ENCODE measurements around the gene KCND2.
A peak's percentile ranks its signal among the peaks of the same experiment; 100 is the strongest.

The KCND2 gene

DNA sequence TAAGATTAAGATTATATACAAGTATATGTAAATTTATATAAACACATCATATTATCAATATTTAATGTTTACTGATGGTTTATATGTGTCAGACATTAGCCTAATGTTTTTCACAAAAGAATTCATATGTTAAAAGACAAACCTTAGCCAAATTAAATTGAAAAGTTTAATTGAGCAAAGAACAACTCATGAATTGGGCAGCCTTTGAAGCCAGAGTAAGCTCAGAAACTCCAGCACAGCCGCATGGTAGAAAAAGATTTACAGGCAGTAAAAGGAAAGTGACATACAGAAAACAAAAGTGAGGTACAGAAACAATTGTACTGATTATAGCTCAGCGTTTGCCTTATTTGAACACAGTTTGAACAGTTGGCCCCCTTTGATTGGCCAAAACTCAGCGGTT is 460.9 kb downstream of the KCND2 start:
- Histone ChIP-seq H3K27ac (ENCODE audit: low read length) (no peak overlapping the region), H3K9me3 (ENCODE audit: insufficient read depth, low read depth, low read length) (no peaks in the 10 kb centered on the region)

GRCh38 chr7:120735791-120736190 is 462.8 kb downstream of the KCND2 start:
- Histone ChIP-seq H3K4me3 (ENCODE audit: low read length) (no peak overlapping the region), H3K27ac (ENCODE audit: low read length) (no peak overlapping the region), H3K36me3 (ENCODE audit: insufficient read depth, low read depth, low read length) (no peaks in the 10 kb centered on the region), H3K4me1 (ENCODE audit: insufficient read depth, low read length) (peaks cover 13% of the 10 kb centered on the region; the same call in 1 of the 2 replicates), H3K27me3 (ENCODE audit: insufficient read depth, low read length) (no peaks in the 10 kb centered on the region), H3K9ac (ENCODE audit: low read depth, low read length) (no peak overlapping the region), H3K9me3 (ENCODE audit: insufficient read depth, low read depth, low read length) (no peaks in the 10 kb centered on the region)

More for the DNA sequence above, 460.9 kb downstream of the KCND2 start:
- no peaks in the 10 kb centered on the region for H3K27me3 ChIP-seq (ENCODE audit: insufficient read depth, low read length)
- no peak overlapping the region for H3K9ac ChIP-seq (ENCODE audit: low read depth, low read length)
- H3K36me3 ChIP-seq (ENCODE audit: insufficient read depth, low read depth, low read length): no peaks in the 10 kb centered on the region
- no peak overlapping the region for H3K4me3 ChIP-seq (ENCODE audit: low read length)
- H3K4me1 ChIP-seq (ENCODE audit: insufficient read depth, low read length): peaks cover 16% of the 10 kb centered on the region; the same call in 1 of the 2 replicates

GRCh38 chr7:120738816-120739215 is 465.8 kb downstream of the KCND2 start:
- H3K4me3 ChIP-seq (ENCODE audit: low read length): no peak overlapping the region
- H3K36me3 ChIP-seq (ENCODE audit: insufficient read depth, low read depth, low read length): no peaks in the 10 kb centered on the region
- H3K9ac ChIP-seq (ENCODE audit: low read depth, low read length): no peak overlapping the region; the same call in 1 of the 2 replicates
- no peaks in the 10 kb centered on the region for H3K27me3 ChIP-seq (ENCODE audit: insufficient read depth, low read length)
- H3K27ac ChIP-seq (ENCODE audit: low read length): no peak overlapping the region
- H3K9me3 ChIP-seq (ENCODE audit: insufficient read depth, low read depth, low read length): no peaks in the 10 kb centered on the region
- H3K4me1 ChIP-seq (ENCODE audit: insufficient read depth, low read length): peaks cover 35% of the 10 kb centered on the region; the same call in 1 of the 2 replicates

DNA sequence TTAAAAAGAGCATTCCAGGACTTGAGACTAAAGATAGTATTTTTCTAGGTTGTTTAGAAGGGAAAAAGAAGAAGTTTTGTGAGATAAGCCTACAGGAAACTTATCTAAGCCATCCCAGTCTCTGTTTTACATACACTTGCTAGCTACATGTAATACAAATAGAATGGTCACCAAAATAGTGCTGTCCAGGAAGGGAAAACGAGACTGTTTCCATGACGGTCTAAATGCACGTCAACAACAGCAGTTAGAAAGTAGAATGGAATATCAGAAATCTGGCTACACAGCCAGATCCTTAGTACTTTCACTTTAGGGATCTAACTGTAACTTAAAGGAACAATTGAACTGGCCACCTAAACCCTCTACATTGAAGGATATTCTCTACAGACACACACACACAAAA is 467.4 kb downstream of the KCND2 start:
- no peaks in the 10 kb centered on the region for H3K36me3 ChIP-seq (ENCODE audit: insufficient read depth, low read depth, low read length)

DNA sequence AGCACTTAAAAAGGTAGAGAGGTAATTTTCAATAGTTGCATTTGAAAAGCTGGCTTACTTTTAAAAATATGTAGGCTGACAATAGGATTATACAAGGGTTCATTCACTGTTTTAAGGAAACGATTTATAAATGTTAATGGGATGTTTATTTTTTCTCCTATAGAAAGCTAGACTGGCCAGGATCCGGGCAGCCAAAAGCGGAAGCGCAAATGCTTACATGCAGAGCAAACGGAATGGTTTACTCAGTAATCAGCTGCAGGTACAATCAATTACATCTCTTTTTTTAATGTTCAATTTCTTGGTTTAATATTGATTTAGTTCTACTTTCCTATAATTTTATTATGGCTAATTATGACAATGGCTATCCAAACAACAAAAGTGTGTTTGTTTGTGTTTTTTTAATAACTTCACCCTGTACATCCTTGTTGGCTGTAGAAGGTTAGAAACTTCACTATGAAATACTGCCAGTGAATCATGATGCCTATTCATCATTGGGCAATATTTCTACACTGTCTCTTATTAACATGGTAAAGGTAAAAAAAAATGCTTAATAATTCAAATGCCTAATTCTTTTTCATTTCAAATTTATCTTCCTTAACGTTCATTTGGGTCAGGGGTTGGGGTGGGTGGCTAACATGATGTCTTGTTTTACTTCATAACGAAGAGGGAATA is 468.5 kb downstream of the KCND2 start:
- H3K4me3 ChIP-seq (ENCODE audit: low read length): no peak overlapping the region
- H3K9me3 ChIP-seq (ENCODE audit: insufficient read depth, low read depth, low read length): no peaks in the 10 kb centered on the region
- H3K9ac ChIP-seq (ENCODE audit: low read depth, low read length): peak overlapping the region; percentile 3; the same call in 1 of the 2 replicates
- H3K4me1 ChIP-seq (ENCODE audit: insufficient read depth, low read length): peaks cover 35% of the 10 kb centered on the region; the same call in 1 of the 2 replicates
- no peak overlapping the region for H3K27ac ChIP-seq (ENCODE audit: low read length)
- no peaks in the 10 kb centered on the region for H3K27me3 ChIP-seq (ENCODE audit: insufficient read depth, low read length)
- H3K36me3 ChIP-seq (ENCODE audit: insufficient read depth, low read depth, low read length): no peaks in the 10 kb centered on the region

More for the DNA sequence above, 467.4 kb downstream of the KCND2 start:
- Histone ChIP-seq H3K4me1 (ENCODE audit: insufficient read depth, low read length) (peaks cover 35% of the 10 kb centered on the region; the same call in 1 of the 2 replicates), H3K9me3 (ENCODE audit: insufficient read depth, low read depth, low read length) (no peaks in the 10 kb centered on the region), H3K27ac (ENCODE audit: low read length) (no peak overlapping the region), H3K27me3 (ENCODE audit: insufficient read depth, low read length) (no peaks in the 10 kb centered on the region), H3K4me3 (ENCODE audit: low read length) (no peak overlapping the region), H3K9ac (ENCODE audit: low read depth, low read length) (no peak overlapping the region)

- no peaks in the 10 kb centered on the region for H3K27me3 ChIP-seq (ENCODE audit: insufficient read depth, low read length)
- H3K4me1 ChIP-seq (ENCODE audit: insufficient read depth, low read length): peaks cover 35% of the 10 kb centered on the region; the same call in 1 of the 2 replicates
- no peak overlapping the region; the same call in 1 of the 2 replicates for H3K4me3 ChIP-seq (ENCODE audit: low read length)
- H3K9ac ChIP-seq (ENCODE audit: low read depth, low read length): peak overlapping the region; percentile 3; the same call in 1 of the 2 replicates
- H3K27ac ChIP-seq (ENCODE audit: low read length): no peak overlapping the region
- H3K9me3 ChIP-seq (ENCODE audit: insufficient read depth, low read depth, low read length): no peaks in the 10 kb centered on the region
- no peaks in the 10 kb centered on the region for H3K36me3 ChIP-seq (ENCODE audit: insufficient read depth, low read depth, low read length)
These were observed 469.4 kb downstream of the KCND2 start for GRCh38 chr7:120742372-120742771.

DNA sequence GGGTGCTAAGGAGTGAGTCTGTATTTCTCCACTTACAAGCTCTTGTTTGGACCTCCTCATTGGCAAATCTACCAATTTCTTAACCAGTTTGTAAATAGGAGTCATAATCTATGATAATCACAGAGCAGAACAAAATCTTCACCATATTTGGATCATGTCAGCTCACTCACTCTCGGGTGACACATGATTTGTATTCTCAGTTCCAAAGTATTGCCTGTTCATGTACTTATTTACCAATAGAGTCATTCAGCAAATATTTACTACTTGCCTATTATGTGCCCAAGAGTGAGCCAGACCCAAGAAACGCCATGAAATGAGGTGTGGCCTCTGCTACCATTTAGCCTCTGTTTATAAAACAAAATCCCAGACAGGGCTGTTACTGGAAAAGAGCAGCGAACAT is 470.2 kb downstream of the KCND2 start:
- Histone ChIP-seq H3K9me3 (ENCODE audit: insufficient read depth, low read depth, low read length) (no peaks in the 10 kb centered on the region), H3K27me3 (ENCODE audit: insufficient read depth, low read length) (no peaks in the 10 kb centered on the region), H3K9ac (ENCODE audit: low read depth, low read length) (no peak overlapping the region), H3K4me3 (ENCODE audit: low read length) (no peak overlapping the region), H3K27ac (ENCODE audit: low read length) (no peak overlapping the region), H3K36me3 (ENCODE audit: insufficient read depth, low read depth, low read length) (no peaks in the 10 kb centered on the region), H3K4me1 (ENCODE audit: insufficient read depth, low read length) (peaks cover 35% of the 10 kb centered on the region; the same call in 1 of the 2 replicates)

DNA sequence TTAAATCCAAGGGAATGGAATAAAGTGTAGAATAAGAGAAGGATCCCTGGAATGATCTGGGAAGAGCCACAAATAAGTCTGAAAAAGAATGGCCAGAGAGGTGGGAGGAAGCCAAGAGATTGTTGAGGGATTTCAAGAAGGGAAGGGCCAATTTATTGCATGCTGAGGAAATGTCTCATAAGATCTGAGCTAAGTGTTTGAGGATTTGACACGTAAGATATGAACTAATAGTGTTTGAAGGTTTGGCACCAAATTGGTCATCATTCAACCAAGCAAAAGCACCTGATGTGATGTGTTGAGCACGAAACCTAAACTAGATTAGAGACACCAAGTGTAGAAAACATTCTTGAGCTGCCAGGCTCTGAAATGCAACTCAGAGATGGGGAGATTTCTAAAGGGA is 487.1 kb downstream of the KCND2 start:
- H3K36me3 ChIP-seq (ENCODE audit: insufficient read depth, low read depth, low read length): no peaks in the 10 kb centered on the region
- no peaks in the 10 kb centered on the region for H3K9me3 ChIP-seq (ENCODE audit: insufficient read depth, low read depth, low read length)
- H3K27ac ChIP-seq (ENCODE audit: low read length): no peak overlapping the region
- H3K9ac ChIP-seq (ENCODE audit: low read depth, low read length): no peak overlapping the region
- H3K4me3 ChIP-seq (ENCODE audit: low read length): no peak overlapping the region
- no peaks in the 10 kb centered on the region for H3K4me1 ChIP-seq (ENCODE audit: insufficient read depth, low read length)
- no peaks in the 10 kb centered on the region for H3K27me3 ChIP-seq (ENCODE audit: insufficient read depth, low read length)

DNA sequence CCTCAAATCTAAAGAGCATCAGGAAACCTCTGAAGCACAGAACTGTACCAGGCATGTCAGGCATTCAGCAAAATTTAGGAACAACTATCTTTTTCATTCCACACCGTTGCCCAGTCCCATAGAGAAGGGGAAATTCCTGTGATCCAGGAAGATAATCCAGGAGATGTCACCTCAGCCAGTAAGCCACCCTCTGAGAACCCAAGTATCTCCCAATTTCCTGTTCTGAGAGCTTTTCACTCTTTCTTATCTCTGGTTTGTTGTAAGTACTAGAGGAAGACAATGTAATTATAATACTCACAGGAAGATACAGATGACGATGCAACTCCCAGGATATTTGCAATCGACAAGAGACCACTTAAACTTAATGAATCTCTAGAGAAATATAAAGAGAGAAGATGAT is 487.9 kb downstream of the KCND2 start:
- Histone ChIP-seq H3K9ac (ENCODE audit: low read depth, low read length) (no peak overlapping the region), H3K27ac (ENCODE audit: low read length) (no peak overlapping the region), H3K9me3 (ENCODE audit: insufficient read depth, low read depth, low read length) (no peaks in the 10 kb centered on the region), H3K4me3 (ENCODE audit: low read length) (no peak overlapping the region), H3K27me3 (ENCODE audit: insufficient read depth, low read length) (no peaks in the 10 kb centered on the region), H3K36me3 (ENCODE audit: insufficient read depth, low read depth, low read length) (no peaks in the 10 kb centered on the region), H3K4me1 (ENCODE audit: insufficient read depth, low read length) (no peaks in the 10 kb centered on the region)

DNA sequence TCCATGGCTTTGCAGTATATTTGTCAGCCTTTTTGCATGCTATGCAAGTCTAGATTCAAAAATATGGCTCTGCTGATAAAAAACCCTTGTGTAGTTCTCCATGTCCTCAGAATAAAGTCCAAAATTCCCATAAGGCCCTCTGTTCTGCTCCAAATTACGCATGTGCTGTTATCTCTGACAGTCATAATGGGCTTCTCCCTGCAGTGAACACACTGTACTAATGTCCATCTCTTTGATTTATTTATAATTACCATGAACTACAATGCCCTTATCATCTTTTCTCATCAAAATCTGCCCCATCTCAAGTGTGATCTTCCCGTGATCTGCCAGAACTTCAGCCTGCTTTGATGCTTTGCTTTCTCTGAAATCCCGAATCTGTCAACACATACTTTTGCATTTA is 497.2 kb downstream of the KCND2 start:
- Histone ChIP-seq H3K36me3 (ENCODE audit: insufficient read depth, low read depth, low read length) (no peaks in the 10 kb centered on the region), H3K27ac (ENCODE audit: low read length) (no peak overlapping the region), H3K27me3 (ENCODE audit: insufficient read depth, low read length) (no peaks in the 10 kb centered on the region), H3K9me3 (ENCODE audit: insufficient read depth, low read depth, low read length) (no peaks in the 10 kb centered on the region), H3K9ac (ENCODE audit: low read depth, low read length) (no peak overlapping the region), H3K4me3 (ENCODE audit: low read length) (no peak overlapping the region), H3K4me1 (ENCODE audit: insufficient read depth, low read length) (peaks cover 10% of the 10 kb centered on the region; the same call in 1 of the 2 replicates)

GRCh38 chr7:120774481-120774880 is 501.5 kb downstream of the KCND2 start:
- no peaks in the 10 kb centered on the region for H3K9me3 ChIP-seq (ENCODE audit: insufficient read depth, low read depth, low read length)
- H3K36me3 ChIP-seq (ENCODE audit: insufficient read depth, low read depth, low read length): no peaks in the 10 kb centered on the region
- H3K9ac ChIP-seq (ENCODE audit: low read depth, low read length): no peak overlapping the region
- no peak overlapping the region for H3K27ac ChIP-seq (ENCODE audit: low read length)
- H3K27me3 ChIP-seq (ENCODE audit: insufficient read depth, low read length): no peaks in the 10 kb centered on the region
- H3K4me3 ChIP-seq (ENCODE audit: low read length): no peak overlapping the region
- H3K4me1 ChIP-seq (ENCODE audit: insufficient read depth, low read length): peaks cover 11% of the 10 kb centered on the region; the same call in 1 of the 2 replicates

DNA sequence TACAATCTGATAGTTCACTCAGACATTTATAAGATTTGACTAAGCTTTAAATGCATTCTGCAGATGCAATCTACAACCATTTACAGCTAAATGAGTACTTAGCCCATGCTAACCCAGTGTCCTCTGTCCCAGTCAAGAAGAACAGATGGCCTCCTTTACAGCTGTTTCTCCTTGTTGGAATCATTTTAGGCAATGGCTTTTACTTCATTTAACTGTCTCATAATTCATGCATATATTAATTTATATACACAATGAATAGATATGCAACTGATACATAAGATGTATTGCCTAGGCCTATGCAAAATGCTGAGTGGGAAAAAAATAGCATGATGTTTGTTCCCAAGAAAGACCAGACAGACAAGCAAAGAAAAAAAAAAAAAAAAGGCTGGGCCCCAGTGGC is 502.8 kb downstream of the KCND2 start:
- H3K4me3 ChIP-seq (ENCODE audit: low read length): no peak overlapping the region
- no peak overlapping the region for H3K9ac ChIP-seq (ENCODE audit: low read depth, low read length)
- H3K27ac ChIP-seq (ENCODE audit: low read length): no peak overlapping the region
- peaks cover 11% of the 10 kb centered on the region; the same call in 1 of the 2 replicates for H3K4me1 ChIP-seq (ENCODE audit: insufficient read depth, low read length)
- H3K27me3 ChIP-seq (ENCODE audit: insufficient read depth, low read length): no peaks in the 10 kb centered on the region
- no peaks in the 10 kb centered on the region for H3K36me3 ChIP-seq (ENCODE audit: insufficient read depth, low read depth, low read length)
- no peaks in the 10 kb centered on the region for H3K9me3 ChIP-seq (ENCODE audit: insufficient read depth, low read depth, low read length)
